Measurements from ENCODE around the gene CRYZL1.
A peak's percentile ranks its signal among the peaks of the same experiment; 100 is the strongest.
"Not testable (repeated sequence)": the region's sequence is repeated elsewhere in the genome, so short reads cannot be mapped to it uniquely, and the experiment has no call there.

The CRYZL1 gene

GRCh38 chr21:33684068-33684467 lies 42.5 kb upstream of the CRYZL1 start:
- no peak for ATAC-seq
- TF ChIP-seq ZFP3 (CRISPR knock-in tag; IDR thresholded peaks at IDR 0.05) (no peak), ISL1 (CRISPR knock-in tag; IDR thresholded peaks at IDR 0.05) (peak; percentile 55), ZC3H10 (CRISPR knock-in tag; IDR thresholded peaks at IDR 0.05) (no peak)

DNA sequence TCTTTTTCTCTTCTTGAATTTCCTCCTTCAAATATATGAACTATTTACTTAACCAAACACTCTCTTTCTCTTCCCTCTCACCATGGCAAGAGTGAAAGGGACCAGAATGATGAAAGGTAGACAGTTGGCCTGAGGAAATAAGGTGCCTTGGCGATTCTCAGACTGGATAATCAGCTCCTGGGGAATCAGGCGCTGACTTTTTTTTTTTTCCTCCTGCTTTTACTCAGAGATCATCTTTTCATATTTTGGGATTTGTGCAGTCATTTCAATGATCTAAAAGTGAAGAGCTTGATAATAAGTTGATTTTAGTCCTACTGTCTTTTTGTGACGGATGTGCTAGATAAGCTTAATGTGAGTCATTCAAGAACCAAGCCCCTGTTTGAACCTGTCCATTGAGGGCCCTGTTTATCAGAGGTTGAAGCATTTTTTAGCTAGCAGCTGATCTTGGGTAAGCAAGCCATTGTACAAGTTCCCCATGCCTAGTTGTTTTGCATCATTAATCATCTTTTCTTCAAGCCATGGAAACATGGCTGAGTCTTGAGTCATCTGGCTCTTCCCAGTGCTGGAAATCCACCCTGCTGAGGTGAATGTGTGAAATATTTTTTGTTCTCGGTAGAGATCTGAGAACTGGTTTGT lies 41.6 kb upstream of the CRYZL1 start:
- ATAC-seq, result peak; percentile 78
- TF ChIP-seq TCF4 (CRISPR knock-in tag; IDR thresholded peaks at IDR 0.05; ENCODE audit: borderline replicate concordance) (no peak), ISL1 (CRISPR knock-in tag; IDR thresholded peaks at IDR 0.05) (peak; percentile 63), ZFP3 (CRISPR knock-in tag; IDR thresholded peaks at IDR 0.05) (0 out of 2 replicates have a peak, but pooled peaks have one; percentile 23), CSRNP3 (CRISPR knock-in tag; IDR thresholded peaks at IDR 0.05) (no peak), GLIS3 (CRISPR knock-in tag; IDR thresholded peaks at IDR 0.05) (no peak)
- TF ChIP-seq, protein P1, sequence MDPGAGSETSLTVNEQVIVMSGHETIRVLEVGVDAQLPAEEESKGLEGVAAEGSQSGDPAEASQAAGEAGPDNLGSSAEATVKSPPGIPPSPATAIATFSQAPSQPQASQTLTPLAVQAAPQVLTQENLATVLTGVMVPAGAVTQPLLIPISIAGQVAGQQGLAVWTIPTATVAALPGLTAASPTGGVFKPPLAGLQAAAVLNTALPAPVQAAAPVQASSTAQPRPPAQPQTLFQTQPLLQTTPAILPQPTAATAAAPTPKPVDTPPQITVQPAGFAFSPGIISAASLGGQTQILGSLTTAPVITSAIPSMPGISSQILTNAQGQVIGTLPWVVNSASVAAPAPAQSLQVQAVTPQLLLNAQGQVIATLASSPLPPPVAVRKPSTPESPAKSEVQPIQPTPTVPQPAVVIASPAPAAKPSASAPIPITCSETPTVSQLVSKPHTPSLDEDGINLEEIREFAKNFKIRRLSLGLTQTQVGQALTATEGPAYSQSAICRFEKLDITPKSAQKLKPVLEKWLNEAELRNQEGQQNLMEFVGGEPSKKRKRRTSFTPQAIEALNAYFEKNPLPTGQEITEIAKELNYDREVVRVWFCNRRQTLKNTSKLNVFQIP (CRISPR knock-in tag; IDR thresholded peaks at IDR 0.05; ENCODE audit: borderline replicate concordance, low read depth), result no peak

DNA sequence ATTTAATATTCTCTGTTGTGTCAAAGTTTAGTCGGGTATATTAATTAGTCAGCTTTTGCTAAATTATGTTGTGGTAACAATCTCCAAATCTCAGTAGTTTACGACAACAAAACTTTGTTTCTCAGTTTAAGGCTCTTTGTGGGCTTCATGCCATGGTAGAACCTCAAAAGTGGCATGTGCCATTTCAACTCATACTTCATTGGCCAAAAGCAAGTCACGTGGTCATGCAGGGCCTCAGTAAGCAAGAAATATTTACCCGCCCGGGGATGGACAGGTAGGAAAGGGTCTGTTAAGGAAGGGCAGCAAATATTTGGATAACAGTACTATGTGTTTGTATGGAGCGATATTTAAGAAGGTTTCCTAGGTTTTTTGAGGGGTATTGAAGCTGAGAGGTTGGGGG lies 39.3 kb upstream of the CRYZL1 start:
- no peak for TF ChIP-seq ZNF565 (CRISPR knock-in tag; conservative IDR thresholded peaks at IDR 0.05; ENCODE audit: low read depth)
- no peak for ATAC-seq

- TF ChIP-seq ESRRG (CRISPR knock-in tag; IDR thresholded peaks at IDR 0.05), result no peak
- no peak for TF ChIP-seq SNAI2 (CRISPR knock-in tag; IDR thresholded peaks at IDR 0.05)
- no peak for ATAC-seq
These were observed 35.9 kb upstream of the CRYZL1 start for GRCh38 chr21:33677450-33677849.

DNA sequence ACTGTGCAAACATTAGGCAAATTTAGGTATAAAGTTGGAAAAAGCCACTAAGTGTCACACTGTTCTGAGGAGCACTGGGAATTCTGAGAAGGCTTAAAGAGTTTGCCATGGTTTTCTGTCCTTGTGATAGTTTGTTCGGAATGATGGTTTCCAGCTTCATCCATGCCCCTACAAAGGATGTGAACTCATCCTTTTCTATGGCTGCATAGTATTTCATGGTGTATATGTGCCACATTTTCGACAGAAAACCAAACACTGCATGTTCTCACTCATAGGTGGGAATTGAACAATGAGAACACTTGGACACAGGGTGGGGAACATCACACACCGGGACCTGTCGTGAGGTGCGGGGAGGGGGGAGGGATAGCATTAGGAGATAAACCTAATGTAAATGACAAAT lies 35.1 kb upstream of the CRYZL1 start:
- ATAC-seq, result not testable (repeated sequence)

- no peak for ATAC-seq
- TF ChIP-seq CREB5 (CRISPR knock-in tag; IDR thresholded peaks at IDR 0.05; ENCODE audit: low read depth), result no peak
- TF ChIP-seq, protein P1 (CRISPR knock-in tag; IDR thresholded peaks at IDR 0.05; ENCODE audit: borderline replicate concordance, low read depth), result no peak
These were observed 32.7 kb upstream of the CRYZL1 start for GRCh38 chr21:33674226-33674625.

DNA sequence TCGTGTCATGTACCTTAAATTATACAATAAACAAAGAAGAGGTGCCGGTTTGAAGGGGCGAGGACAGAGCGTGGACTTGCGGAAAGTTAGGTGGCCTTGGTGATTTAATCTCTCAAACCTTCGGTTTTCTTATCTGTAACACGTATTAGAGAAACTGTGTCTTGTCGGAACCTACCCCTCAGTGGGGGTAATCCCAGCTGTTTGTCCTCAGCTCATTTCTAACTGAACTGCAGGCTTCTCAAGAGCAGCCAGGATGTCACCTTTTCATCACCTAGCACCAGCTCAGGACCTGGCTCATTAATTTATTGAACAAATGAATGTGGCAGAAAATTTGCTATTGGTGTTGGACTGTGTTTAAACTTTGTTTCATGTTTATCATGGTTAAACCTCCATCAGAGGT lies 31.9 kb upstream of the CRYZL1 start:
- ATAC-seq, result no peak
- TF ChIP-seq PATZ1 (CRISPR knock-in tag; IDR thresholded peaks at IDR 0.05; ENCODE audit: borderline replicate concordance) (no peak), CREB5 (CRISPR knock-in tag; IDR thresholded peaks at IDR 0.05; ENCODE audit: low read depth) (no peak), OSR1 (CRISPR knock-in tag; IDR thresholded peaks at IDR 0.05) (no peak), SNAI2 (CRISPR knock-in tag; IDR thresholded peaks at IDR 0.05) (no peak), CSRNP3 (CRISPR knock-in tag; IDR thresholded peaks at IDR 0.05) (no peak), ZFP30 (CRISPR knock-in tag; IDR thresholded peaks at IDR 0.05) (no peak), GLIS3 (CRISPR knock-in tag; IDR thresholded peaks at IDR 0.05) (no peak), TOX (CRISPR knock-in tag; IDR thresholded peaks at IDR 0.05; ENCODE audit: borderline replicate concordance) (no peak), BACH2 (CRISPR knock-in tag; IDR thresholded peaks at IDR 0.05; ENCODE audit: borderline replicate concordance) (no peak)
